HepG2 (cell line): ENCODE results near the gene KCTD18. TPM values are rescaled to one million over a fixed set of nuclear protein-coding genes. Genes with fewer than 3 reads are reported as not detected.
A peak's percentile ranks its signal among the peaks of the same experiment; 100 is the strongest.

ENCODE experiments used
- ATAC-seq: fragments of 200-7000 bp; cut with Tn5 transposase; 3 replicates; pipeline ENCODE4 v1.9.1; 2020; ENCODE audit warnings: mild to moderate bottlenecking, moderate library complexity
- BruUV-seq: library from RNA; stranded (reverse); fragments of 400-500 nt; replicated peaks from 2 replicates; lab custom pipeline; 2021; lab: Mats Ljungman, UMichigan
- CTCF ChIA-PET: fragments of 300-600 bp; formaldehyde crosslinking; extraction: SDS; loops from one replicate; lab custom pipeline; 2021; ENCODE audit warnings: low total read pairs, inconsistent platforms, low intra/inter-chr PET ratio; lab: Yijun Ruan, JAX
- POLR2A ChIA-PET: fragments of 350-600 bp; sonication (Branson Sonifier 250); formaldehyde crosslinking; loops from one replicate; lab custom pipeline; 2020; ENCODE audit warnings: antibody characterized with exemption, inconsistent platforms; lab: Yijun Ruan, JAX
- DNase-seq: peaks from one replicate; pipeline ENCODE4 v3.0.0-alpha.2; 2015; ENCODE audit warnings: low spot score
- FAIRE-seq: peaks from 3 replicates; lab custom pipeline; 2011; peaks lifted over from hg19 to GRCh38; lab: Jason Lieb, UNC
- H2AFZ ChIP-seq: one replicate; pipeline ENCODE4 v1.6.1; 2011; ENCODE audit warnings: low read length, inconsistent platforms
- H3K27ac ChIP-seq: fragments of 300-600 bp; 3 replicates; pipeline ENCODE4 v1.8.0; 2011; ENCODE audit warnings: mixed run types, mild to moderate bottlenecking, mixed read lengths, low read length, inconsistent platforms; ENCODE audit not compliant: insufficient read depth; ENCODE audit errors: extremely low read length
- H3K27me3 ChIP-seq, 2 experiments: fragments of 200-600 bp in 1 of 2; 2 replicates in 1 of 2; 3 replicates in 1 of 2; pipeline versions ENCODE4 v1.6.0 to v1.8.0; 2011; ENCODE audit warnings: low read length in 2 of 2, mild to moderate bottlenecking in 2 of 2, moderate library complexity in 2 of 2, inconsistent platforms in 1 of 2; ENCODE audit not compliant: insufficient read depth in 2 of 2, control insufficient read depth in 1 of 2
- H3K36me3 ChIP-seq, 2 experiments: fragments of 200-600 bp in 1 of 2; replicated peaks in 1 of 2; 2 replicates in 1 of 2; 3 replicates in 1 of 2; pipeline versions ENCODE4 v1.5.1 to v1.8.0; 2011; ENCODE audit warnings: low read length in 2 of 2, inconsistent platforms in 1 of 2; ENCODE audit not compliant: insufficient read depth in 2 of 2, control insufficient read depth in 1 of 2
- H3K4me1 ChIP-seq: 2 replicates; pipeline ENCODE4 v1.5.1; 2012; ENCODE audit warnings: low read length, inconsistent platforms; ENCODE audit not compliant: insufficient read depth
- H3K4me2 ChIP-seq: 2 replicates; pipeline ENCODE4 v1.6.0; 2011; ENCODE audit warnings: low read depth, low read length, inconsistent platforms
- H3K4me3 ChIP-seq, 3 experiments: fragments of 200-600 bp in 1 of 3; sonication (generic), shearing (Covaris generic) in 1 of 3; replicated peaks in 1 of 3; 2 replicates each; pipeline ENCODE4 v1.5.1; 2011 to 2016; ENCODE audit warnings: low read length in 3 of 3, inconsistent platforms in 2 of 3, low read depth in 2 of 3, mild to moderate bottlenecking in 2 of 3, control low read depth in 1 of 3, mixed read lengths in 1 of 3; ENCODE audit not compliant: insufficient read depth in 1 of 3
- H3K79me2 ChIP-seq: one replicate; pipeline ENCODE4 v1.6.1; 2011; ENCODE audit warnings: low read length, inconsistent platforms; ENCODE audit not compliant: insufficient read depth
- H3K9ac ChIP-seq: 2 replicates; pipeline ENCODE4 v1.6.0; 2011; ENCODE audit warnings: mild to moderate bottlenecking, low read depth, low read length, inconsistent platforms; ENCODE audit not compliant: insufficient read depth
- H3K9me3 ChIP-seq: 2 replicates; pipeline ENCODE4 v1.5.1; 2012; ENCODE audit warnings: mild to moderate bottlenecking, low read length
- H4K20me1 ChIP-seq: 2 replicates; pipeline ENCODE4 v1.6.0; 2011; ENCODE audit warnings: inconsistent platforms, mild to moderate bottlenecking, low read length, moderate library complexity; ENCODE audit not compliant: insufficient read depth
- ARNT ChIP-seq: fragments of 450-650 bp; IDR thresholded peaks from 2 replicates; pipeline ENCODE4 v1.6.1; 2017
- MAFF ChIP-seq: IDR thresholded peaks from 2 replicates; pipeline ENCODE4 v1.6.1; 2011; ENCODE audit warnings: low read depth, low read length, improper control_type of control experiment
- MAFK ChIP-seq, 2 experiments: IDR thresholded peaks in 1 of 2; conservative IDR thresholded peaks in 1 of 2; 2 replicates each; pipeline ENCODE4 v1.6.1; 2011; ENCODE audit warnings: improper control_type of control experiment in 2 of 2, low read length in 2 of 2
- POGZ ChIP-seq: sonication (generic); formaldehyde crosslinking; IDR thresholded peaks from 2 replicates; pipeline ENCODE4 v1.4.0; 2020; ENCODE audit warnings: mild to moderate bottlenecking, missing genetic modification reagents
- ZNF550 ChIP-seq: sonication (generic); formaldehyde crosslinking; IDR thresholded peaks from 2 replicates; pipeline ENCODE4 v1.4.0; 2020; ENCODE audit warnings: mild to moderate bottlenecking, missing genetic modification reagents, borderline replicate concordance
- whole genome bisulfite sequencing: methylation state at CpG from one replicate; pipeline ENCODE4 v1.1.6; 2017; ENCODE audit warnings: low lambda C conversion rate; 5-methylcytosine and 5-hydroxymethylcytosine counted together
- in situ Hi-C: cut with HindIII; loops from 2 replicates; pipeline ENCODE4 v1.10.0; 2017; ENCODE audit warnings: low pct_unique_long_range_greater_than_20kb; ENCODE audit not compliant: extremely low pct_ligation_motif_present
- intact Hi-C: fragments of 100-400 bp; cut with micrococcal nuclease; formaldehyde crosslinking; loops from one replicate; pipeline ENCODE4 v1.10.0; 2022; ENCODE audit not compliant: unreplicated experiment
- polyA plus RNA-seq, 8 experiments: library from polyadenylated mRNA; depleted of rRNA in 3 of 8; stranded (reverse) in 7 of 8; unstranded in 1 of 8; fragments of >200 nt; fragmentation: Illumina TruSeq in 4 of 8; extraction: Trizol in 4 of 8; gene quantifications; 2 replicates each; pipeline versions ENCODE4 v1.2.1 to v1.2.3, GENCODE V29; 2011 to 2016; ENCODE audit warnings: low read depth in 4 of 8, missing spikeins in 1 of 8, mixed read lengths in 1 of 8; ENCODE audit not compliant: insufficient read depth in 1 of 8
- total RNA-seq, 5 experiments: library from RNA; depleted of rRNA; stranded (reverse); fragments of >200 nt; fragmentation: Illumina TruSeq; extraction: Trizol; gene quantifications; 2 replicates each; pipeline ENCODE4 v1.2.3, GENCODE V29; 2016; ENCODE audit warnings: low read depth in 1 of 5
- TF ChIP-seq, protein P1 (sequence below): sonication (generic); formaldehyde crosslinking; IDR thresholded peaks from 2 replicates; pipeline ENCODE4 v1.4.0; 2020; ENCODE audit warnings: missing genetic modification reagents

Gene KCTD18
- total and polyA plus RNA-seq, 2 of the 13 experiments (the other 11 are each of a cell fraction or from before 2014, with no cell fraction given): 2.2 to 7.1 TPM

DNA sequence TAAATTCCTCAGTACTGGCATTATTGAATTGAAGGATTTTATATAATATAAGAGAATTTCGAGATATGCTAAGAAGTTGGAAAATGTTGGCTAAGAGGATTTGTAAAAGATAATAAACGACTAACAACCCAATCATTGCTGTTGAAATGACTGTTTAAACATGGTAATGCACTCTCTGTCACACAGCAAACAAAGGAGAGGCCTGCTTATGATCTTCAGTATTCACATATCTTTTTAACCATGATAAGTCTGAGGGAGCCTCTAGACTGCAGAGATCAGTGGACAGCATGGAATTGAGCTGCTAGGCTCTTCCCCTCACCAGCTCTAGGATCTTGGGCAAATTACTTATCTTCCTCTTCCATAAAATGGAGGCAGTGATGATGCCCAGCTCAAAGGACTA is 2.7 kb downstream of the KCTD18 start:
- no peak for FAIRE-seq
- no peak overlapping the region for H2AFZ ChIP-seq
- H3K27ac ChIP-seq: no peak overlapping the region
- H3K4me1 ChIP-seq: peaks cover 23% of the 10 kb centered on the region
- no peaks in the 10 kb centered on the region; a peak in 1 of 5 replicates for H3K27me3 ChIP-seq
- H3K36me3 ChIP-seq: no peaks in the 10 kb centered on the region
- TF ChIP-seq ZNF550: no peak
- no peak overlapping the region for H3K4me2 ChIP-seq
- WGBS: 54% methylated on average over 2 of the region's 2 CpGs
- H3K4me3 ChIP-seq: no peak overlapping the region
- in situ Hi-C loops: no loop called here
- intact Hi-C loops: no loop called here
- H4K20me1 ChIP-seq: no peaks in the 10 kb centered on the region
- no peaks in the 10 kb centered on the region for H3K9me3 ChIP-seq
- H3K9ac ChIP-seq: no peak overlapping the region
- ATAC-seq: no peak
- CTCF ChIA-PET: no interaction called here
- H3K79me2 ChIP-seq: peaks cover 4% of the 10 kb centered on the region
- BruUV-seq: no TSS peak
- POLR2A ChIA-PET: no interaction called here
- DNase-seq: peak; percentile 37

DNA sequence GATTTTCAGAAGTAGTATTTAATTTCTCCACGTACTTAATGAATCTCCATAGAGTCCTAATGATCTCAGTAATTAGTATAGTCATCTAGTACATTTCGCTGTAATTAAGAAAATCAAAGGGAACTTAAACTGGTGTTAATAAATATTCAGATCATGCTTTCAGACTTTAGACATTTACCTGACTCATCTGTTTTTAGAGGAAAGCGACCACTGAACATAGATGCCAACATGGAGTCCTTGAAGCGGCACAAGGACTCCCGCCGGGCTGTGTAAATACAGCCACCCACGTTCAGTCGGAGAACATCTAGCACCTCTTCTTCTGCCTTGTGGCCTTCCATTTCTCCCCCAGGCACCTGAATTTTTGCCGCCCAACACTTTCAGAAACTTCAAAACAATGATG is 3.2 kb downstream of the KCTD18 start:
- 82% methylated on average over 9 of the region's 9 CpGs for WGBS
- H3K4me3 ChIP-seq: no peak overlapping the region
- no peak overlapping the region for H3K9ac ChIP-seq
- no peak for ATAC-seq
- H3K79me2 ChIP-seq: peaks cover 4% of the 10 kb centered on the region
- BruUV-seq: no TSS peak
- H2AFZ ChIP-seq: no peak overlapping the region
- no peak for FAIRE-seq
- H3K9me3 ChIP-seq: no peaks in the 10 kb centered on the region
- intact Hi-C loops: no loop called here
- H3K4me1 ChIP-seq: peaks cover 23% of the 10 kb centered on the region
- in situ Hi-C loops: no loop called here
- DNase-seq: no peak
- no peaks in the 10 kb centered on the region; a peak in 1 of 5 replicates for H3K27me3 ChIP-seq
- peak; percentile 54; the same call in 1 of the 2 replicates for TF ChIP-seq MAFF
- TF ChIP-seq MAFK (conservative IDR thresholded peaks at IDR 0.05 in 1 of 2, IDR thresholded peaks at IDR 0.05 in 1 of 2; ENCODE audit: low read length in 2 of 2): peak; percentile 64 to 76
- TF ChIP-seq POGZ (CRISPR knock-in tag): no peak
- TF ChIP-seq, protein P1, sequence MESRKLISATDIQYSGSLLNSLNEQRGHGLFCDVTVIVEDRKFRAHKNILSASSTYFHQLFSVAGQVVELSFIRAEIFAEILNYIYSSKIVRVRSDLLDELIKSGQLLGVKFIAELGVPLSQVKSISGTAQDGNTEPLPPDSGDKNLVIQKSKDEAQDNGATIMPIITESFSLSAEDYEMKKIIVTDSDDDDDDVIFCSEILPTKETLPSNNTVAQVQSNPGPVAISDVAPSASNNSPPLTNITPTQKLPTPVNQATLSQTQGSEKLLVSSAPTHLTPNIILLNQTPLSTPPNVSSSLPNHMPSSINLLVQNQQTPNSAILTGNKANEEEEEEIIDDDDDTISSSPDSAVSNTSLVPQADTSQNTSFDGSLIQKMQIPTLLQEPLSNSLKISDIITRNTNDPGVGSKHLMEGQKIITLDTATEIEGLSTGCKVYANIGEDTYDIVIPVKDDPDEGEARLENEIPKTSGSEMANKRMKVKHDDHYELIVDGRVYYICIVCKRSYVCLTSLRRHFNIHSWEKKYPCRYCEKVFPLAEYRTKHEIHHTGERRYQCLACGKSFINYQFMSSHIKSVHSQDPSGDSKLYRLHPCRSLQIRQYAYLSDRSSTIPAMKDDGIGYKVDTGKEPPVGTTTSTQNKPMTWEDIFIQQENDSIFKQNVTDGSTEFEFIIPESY: peak; percentile 92
- TF ChIP-seq ARNT: no peak
- no peaks in the 10 kb centered on the region for H3K36me3 ChIP-seq
- no peak overlapping the region for H3K27ac ChIP-seq
- ChIA-PET POLR2A (no interaction called here), CTCF (no interaction called here)
- no peaks in the 10 kb centered on the region for H4K20me1 ChIP-seq
- no peak overlapping the region for H3K4me2 ChIP-seq
